ENCODE measurements around the gene COX7A2L.
"Not testable (repeated sequence)": the region's sequence is repeated elsewhere in the genome, so short reads cannot be mapped to it uniquely, and the experiment has no call there.

Gene COX7A2L

DNA sequence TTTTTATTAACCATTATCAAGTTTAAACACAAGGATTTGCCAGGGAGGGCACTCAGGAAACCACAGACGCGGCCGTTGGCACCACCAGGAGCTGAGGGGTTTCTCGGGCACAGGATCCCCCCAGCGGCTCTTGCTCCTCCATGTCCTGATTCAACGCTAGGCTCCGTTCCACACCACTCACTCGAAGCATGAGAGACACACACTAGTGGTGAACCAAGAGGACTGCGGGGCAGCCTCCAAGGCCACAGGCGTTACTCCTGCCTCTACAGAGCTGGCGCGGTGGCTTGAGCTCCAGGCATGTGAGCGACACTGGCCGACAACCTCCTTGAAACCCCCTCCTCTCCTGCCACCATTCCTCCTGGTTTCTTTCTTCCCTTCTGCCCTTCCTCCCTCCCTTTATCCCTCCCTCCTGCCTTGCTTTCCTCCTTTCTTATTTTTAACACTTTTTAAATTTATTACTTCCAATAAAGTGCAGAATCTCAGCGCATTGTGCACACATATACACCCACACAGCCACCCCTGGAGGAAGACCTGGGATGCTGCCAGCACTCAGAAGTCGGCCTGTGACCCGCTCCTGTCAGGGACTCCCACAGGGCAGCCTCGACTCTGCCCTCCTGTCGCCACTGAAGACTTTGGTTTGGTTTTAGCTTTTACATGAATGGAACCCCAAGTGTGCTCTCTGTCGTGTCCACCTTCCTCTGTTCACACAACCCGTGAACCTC, 21.7 kb downstream of the COX7A2L start:
- H3K36me3 Mint-ChIP-seq (ENCODE audit: low read depth) = peaks cover 37% of the 10 kb centered on the region
- no peaks in the 10 kb centered on the region for H3K27me3 Mint-ChIP-seq (ENCODE audit: low read depth)
- DNase-seq (ENCODE audit: low spot score) = no peak
- peak overlapping the region; percentile 34 for H3K27ac Mint-ChIP-seq
- no peak overlapping the region for H3K4me3 Mint-ChIP-seq
- peaks cover 16% of the 10 kb centered on the region for H3K4me1 Mint-ChIP-seq (ENCODE audit: low read depth)
- H3K9me3 Mint-ChIP-seq = no peaks in the 10 kb centered on the region

GRCh38 chr2:42338567-42339190, 22.3 kb downstream of the COX7A2L start:
- no peaks in the 10 kb centered on the region for H3K9me3 Mint-ChIP-seq
- H3K36me3 Mint-ChIP-seq (ENCODE audit: low read depth) = peaks cover 37% of the 10 kb centered on the region
- peaks cover 16% of the 10 kb centered on the region for H3K4me1 Mint-ChIP-seq (ENCODE audit: low read depth)
- DNase-seq (ENCODE audit: low spot score) = no peak
- H3K4me3 Mint-ChIP-seq = no peak overlapping the region
- H3K27ac Mint-ChIP-seq = no peak overlapping the region
- no peaks in the 10 kb centered on the region for H3K27me3 Mint-ChIP-seq (ENCODE audit: low read depth)

- Mint-ChIP-seq H3K4me3 (no peak overlapping the region), H3K27me3 (ENCODE audit: low read depth) (no peaks in the 10 kb centered on the region), H3K4me1 (ENCODE audit: low read depth) (peaks cover 16% of the 10 kb centered on the region), H3K9me3 (no peaks in the 10 kb centered on the region), H3K36me3 (ENCODE audit: low read depth) (peaks cover 37% of the 10 kb centered on the region), H3K27ac (no peak overlapping the region)
- DNase-seq (ENCODE audit: low spot score) = no peak
Measured at GRCh38 chr2:42337846-42338566, 23.0 kb downstream of the COX7A2L start.

GRCh38 chr2:42337356-42337820, 23.6 kb downstream of the COX7A2L start:
- Mint-ChIP-seq H3K36me3 (ENCODE audit: low read depth) (peaks cover 42% of the 10 kb centered on the region), H3K4me1 (ENCODE audit: low read depth) (peaks cover 12% of the 10 kb centered on the region)
- no peak for DNase-seq (ENCODE audit: low spot score)

DNA sequence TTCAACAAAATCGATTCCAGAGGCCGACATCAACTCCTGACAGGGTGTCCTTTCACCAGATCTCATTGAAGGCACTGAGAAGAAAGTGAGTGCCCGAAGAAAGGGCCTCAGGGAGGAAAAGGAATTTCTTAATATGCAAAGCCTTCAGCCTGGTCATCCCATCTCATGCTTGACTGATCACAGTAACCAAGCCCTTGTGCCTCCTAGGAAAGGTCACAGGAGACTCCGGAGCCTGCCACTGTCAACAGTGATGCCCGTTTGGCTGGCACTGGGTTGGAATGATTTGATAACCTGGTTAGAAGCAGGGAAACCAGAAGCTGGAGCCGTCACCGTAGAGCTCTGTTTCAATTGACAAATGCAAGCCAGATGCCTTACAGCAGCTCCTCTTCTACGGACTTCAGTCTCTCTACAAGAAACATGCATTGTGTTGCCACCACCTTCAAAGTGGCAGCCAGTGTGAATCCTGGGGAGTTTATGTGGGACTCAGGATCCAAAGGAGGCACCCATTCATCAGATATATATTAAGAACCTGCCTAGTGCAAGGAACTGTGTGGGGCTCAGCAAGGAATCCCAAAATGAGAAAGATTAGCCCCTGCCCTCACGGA, 24.6 kb downstream of the COX7A2L start:
- H3K27me3 Mint-ChIP-seq (ENCODE audit: low read depth) = no peaks in the 10 kb centered on the region
- no peak for DNase-seq (ENCODE audit: low spot score)
- H3K36me3 Mint-ChIP-seq (ENCODE audit: low read depth) = peaks cover 50% of the 10 kb centered on the region
- H3K4me1 Mint-ChIP-seq (ENCODE audit: low read depth) = peaks cover 4% of the 10 kb centered on the region
- no peak overlapping the region for H3K27ac Mint-ChIP-seq
- H3K9me3 Mint-ChIP-seq = no peaks in the 10 kb centered on the region
- no peak overlapping the region for H3K4me3 Mint-ChIP-seq

More at GRCh38 chr2:42337356-42337820, 23.6 kb downstream of the COX7A2L start:
- Mint-ChIP-seq H3K4me3 (no peak overlapping the region), H3K27ac (no peak overlapping the region), H3K27me3 (ENCODE audit: low read depth) (no peaks in the 10 kb centered on the region), H3K9me3 (no peaks in the 10 kb centered on the region)

- Mint-ChIP-seq H3K36me3 (ENCODE audit: low read depth) (peaks cover 53% of the 10 kb centered on the region), H3K4me3 (no peak overlapping the region), H3K27ac (no peak overlapping the region), H3K4me1 (ENCODE audit: low read depth) (peaks cover 2% of the 10 kb centered on the region), H3K9me3 (no peaks in the 10 kb centered on the region), H3K27me3 (ENCODE audit: low read depth) (no peaks in the 10 kb centered on the region)
- DNase-seq (ENCODE audit: low spot score) = no peak
Measured at GRCh38 chr2:42335514-42336104, 25.4 kb downstream of the COX7A2L start.

- not testable (repeated sequence) for H3K4me3 Mint-ChIP-seq; DNase-seq (ENCODE audit: low spot score); H3K4me1 Mint-ChIP-seq (ENCODE audit: low read depth); H3K9me3 Mint-ChIP-seq; H3K27ac Mint-ChIP-seq; H3K27me3 Mint-ChIP-seq (ENCODE audit: low read depth)
- H3K36me3 Mint-ChIP-seq (ENCODE audit: low read depth) = peaks cover 53% of the 10 kb centered on the region
Measured at GRCh38 chr2:42334865-42335264, 26.2 kb downstream of the COX7A2L start.

- no peaks in the 10 kb centered on the region for H3K9me3 Mint-ChIP-seq
- no peak for DNase-seq (ENCODE audit: low spot score)
- H3K4me1 Mint-ChIP-seq (ENCODE audit: low read depth) = no peaks in the 10 kb centered on the region
- H3K36me3 Mint-ChIP-seq (ENCODE audit: low read depth) = peaks cover 57% of the 10 kb centered on the region
- no peak overlapping the region for H3K27ac Mint-ChIP-seq
- no peak overlapping the region for H3K4me3 Mint-ChIP-seq
- no peaks in the 10 kb centered on the region for H3K27me3 Mint-ChIP-seq (ENCODE audit: low read depth)
Measured at GRCh38 chr2:42334220-42334619, 26.8 kb downstream of the COX7A2L start.

GRCh38 chr2:42333579-42333978, 27.4 kb downstream of the COX7A2L start:
- Mint-ChIP-seq H3K9me3 (no peaks in the 10 kb centered on the region), H3K27me3 (ENCODE audit: low read depth) (no peaks in the 10 kb centered on the region), H3K27ac (no peak overlapping the region), H3K36me3 (ENCODE audit: low read depth) (peaks cover 57% of the 10 kb centered on the region), H3K4me3 (no peak overlapping the region), H3K4me1 (ENCODE audit: low read depth) (no peaks in the 10 kb centered on the region)
- DNase-seq (ENCODE audit: low spot score) = no peak

DNA sequence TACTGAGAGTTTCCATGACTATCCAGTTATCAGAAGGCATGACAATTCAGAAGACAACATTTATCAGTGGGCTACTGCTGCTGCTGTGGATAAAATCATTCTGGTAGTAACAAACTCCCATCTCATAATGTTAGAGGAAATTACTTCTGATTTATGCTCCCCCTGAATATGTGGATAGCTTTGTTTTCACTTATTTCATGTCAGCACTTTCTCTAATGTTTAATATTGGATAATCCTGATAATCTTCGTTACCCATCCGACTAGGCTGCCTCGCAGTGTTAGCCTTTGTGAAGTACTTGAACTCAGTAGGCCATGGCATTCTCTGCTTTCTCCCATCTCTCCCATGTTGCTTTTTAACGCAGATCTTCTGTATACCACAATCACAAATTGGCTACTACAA, 28.4 kb downstream of the COX7A2L start:
- Mint-ChIP-seq H3K4me3 (no peak overlapping the region), H3K27ac (no peak overlapping the region), H3K9me3 (no peaks in the 10 kb centered on the region), H3K27me3 (ENCODE audit: low read depth) (no peaks in the 10 kb centered on the region), H3K36me3 (ENCODE audit: low read depth) (peaks cover 57% of the 10 kb centered on the region), H3K4me1 (ENCODE audit: low read depth) (peaks cover 3% of the 10 kb centered on the region)
- DNase-seq (ENCODE audit: low spot score) = no peak

DNA sequence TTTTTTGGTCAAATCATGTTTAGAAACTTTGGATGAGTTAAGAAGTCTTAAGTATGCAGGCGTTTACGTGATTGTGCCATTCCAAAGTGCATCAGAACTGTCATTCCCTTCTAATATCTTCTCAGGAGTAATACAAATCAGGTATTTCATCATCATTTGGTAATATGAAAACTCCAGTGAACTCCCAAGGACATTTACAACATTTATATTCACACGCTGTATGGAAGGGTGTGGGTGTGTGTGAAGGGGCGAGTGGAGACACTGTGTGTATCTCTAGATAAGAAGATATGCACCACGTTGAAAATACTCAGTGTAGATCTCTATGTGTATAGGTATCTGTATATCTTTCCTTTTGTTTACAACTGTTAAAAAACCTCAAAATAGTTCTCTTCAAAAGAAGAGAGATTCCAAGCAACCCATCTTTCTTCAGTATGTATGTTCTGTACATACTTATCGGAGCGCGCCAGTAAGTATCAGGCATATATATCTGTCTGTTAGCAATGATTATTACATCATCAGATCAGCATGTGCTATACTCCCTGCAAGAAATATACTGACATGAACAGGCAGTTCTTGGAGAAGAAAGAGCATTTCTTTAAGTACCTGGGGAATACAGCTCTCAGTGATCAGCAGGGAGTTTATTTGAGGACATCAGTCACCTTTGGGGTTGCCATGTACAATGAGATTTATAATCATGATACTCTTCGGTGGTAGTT, 29.3 kb downstream of the COX7A2L start:
- H3K27me3 Mint-ChIP-seq (ENCODE audit: low read depth) = no peaks in the 10 kb centered on the region

DNA sequence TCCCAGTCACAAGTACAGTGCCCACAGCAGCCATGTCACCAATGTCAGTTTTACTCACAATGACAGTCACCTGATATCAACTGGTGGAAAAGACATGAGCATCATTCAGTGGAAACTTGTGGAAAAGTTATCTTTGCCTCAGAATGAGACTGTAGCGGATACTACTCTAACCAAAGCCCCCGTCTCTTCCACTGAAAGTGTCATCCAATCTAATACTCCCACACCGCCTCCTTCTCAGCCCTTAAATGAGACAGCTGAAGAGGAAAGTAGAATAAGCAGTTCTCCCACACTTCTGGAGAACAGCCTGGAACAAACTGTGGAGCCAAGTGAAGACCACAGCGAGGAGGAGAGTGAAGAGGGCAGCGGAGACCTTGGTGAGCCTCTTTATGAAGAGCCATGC, 31.3 kb downstream of the COX7A2L start:
- Mint-ChIP-seq H3K36me3 (ENCODE audit: low read depth) (peaks cover 58% of the 10 kb centered on the region), H3K27me3 (ENCODE audit: low read depth) (no peaks in the 10 kb centered on the region), H3K4me3 (no peak overlapping the region), H3K27ac (no peak overlapping the region), H3K4me1 (ENCODE audit: low read depth) (peaks cover 5% of the 10 kb centered on the region), H3K9me3 (no peaks in the 10 kb centered on the region)
- DNase-seq (ENCODE audit: low spot score) = no peak

More for the DNA sequence above, 29.3 kb downstream of the COX7A2L start:
- Mint-ChIP-seq H3K4me1 (ENCODE audit: low read depth) (peaks cover 5% of the 10 kb centered on the region), H3K27ac (no peak overlapping the region), H3K4me3 (no peak overlapping the region), H3K36me3 (ENCODE audit: low read depth) (peaks cover 56% of the 10 kb centered on the region), H3K9me3 (no peaks in the 10 kb centered on the region)
- no peak for DNase-seq (ENCODE audit: low spot score)

GRCh38 chr2:42328923-42329322, 32.1 kb downstream of the COX7A2L start:
- Mint-ChIP-seq H3K4me3 (no peak overlapping the region), H3K27me3 (ENCODE audit: low read depth) (no peaks in the 10 kb centered on the region), H3K9me3 (no peaks in the 10 kb centered on the region), H3K27ac (no peak overlapping the region), H3K4me1 (ENCODE audit: low read depth) (peaks cover 5% of the 10 kb centered on the region), H3K36me3 (ENCODE audit: low read depth) (peaks cover 57% of the 10 kb centered on the region)
- no peak for DNase-seq (ENCODE audit: low spot score)

Data from T-helper 2 cell treated with Interferon-gamma antibody and Interleukin-4, amounts not matched to agents 5 μg/mL and 100 μg/mL, for 36 hours (primary cell).